ENCODE results near the gene C1orf122. TPM values are rescaled to one million over a fixed set of nuclear protein-coding genes. Genes with fewer than 3 reads are reported as not detected.
A peak's percentile ranks its signal among the peaks of the same experiment; 100 is the strongest.

The C1orf122 gene
- total and polyA plus RNA-seq, 2 of the 13 experiments (the other 11 are each of a cell fraction or from before 2014, with no cell fraction given): 18.7 to 40.6 TPM

DNA sequence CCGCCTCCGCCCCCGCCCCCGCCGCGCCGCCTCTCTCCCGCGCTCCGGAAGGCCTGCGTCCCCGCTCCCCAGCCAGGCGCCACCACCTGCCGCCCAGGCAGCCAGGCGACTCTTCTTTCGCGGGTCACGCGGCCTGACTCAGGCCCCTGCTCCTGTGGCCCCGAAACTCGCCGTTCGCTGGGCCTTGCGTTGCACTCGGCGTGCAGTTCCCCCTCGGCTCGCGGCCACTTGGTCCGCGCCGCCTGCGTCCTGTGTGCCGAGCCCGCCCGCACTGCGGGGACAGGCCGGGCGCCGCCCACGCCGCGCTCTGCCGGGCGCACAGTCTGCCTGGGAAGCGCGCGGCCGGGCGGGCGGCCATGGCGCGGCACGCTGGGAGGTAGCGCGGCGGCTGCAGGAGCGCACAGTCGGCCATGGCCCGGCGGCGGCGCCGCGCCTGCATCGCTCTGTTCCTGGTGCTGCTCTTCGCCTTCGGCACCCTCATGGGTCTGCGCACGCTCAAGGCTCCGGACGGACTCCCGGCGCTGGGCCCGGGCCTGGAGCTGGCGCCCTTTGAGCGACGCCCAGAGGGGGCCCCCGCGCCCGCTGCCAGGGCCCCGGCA is 13.7 kb upstream of the C1orf122 start, which contains the start of gene MANEAL (continued):
- TF ChIP-seq, protein P1, sequence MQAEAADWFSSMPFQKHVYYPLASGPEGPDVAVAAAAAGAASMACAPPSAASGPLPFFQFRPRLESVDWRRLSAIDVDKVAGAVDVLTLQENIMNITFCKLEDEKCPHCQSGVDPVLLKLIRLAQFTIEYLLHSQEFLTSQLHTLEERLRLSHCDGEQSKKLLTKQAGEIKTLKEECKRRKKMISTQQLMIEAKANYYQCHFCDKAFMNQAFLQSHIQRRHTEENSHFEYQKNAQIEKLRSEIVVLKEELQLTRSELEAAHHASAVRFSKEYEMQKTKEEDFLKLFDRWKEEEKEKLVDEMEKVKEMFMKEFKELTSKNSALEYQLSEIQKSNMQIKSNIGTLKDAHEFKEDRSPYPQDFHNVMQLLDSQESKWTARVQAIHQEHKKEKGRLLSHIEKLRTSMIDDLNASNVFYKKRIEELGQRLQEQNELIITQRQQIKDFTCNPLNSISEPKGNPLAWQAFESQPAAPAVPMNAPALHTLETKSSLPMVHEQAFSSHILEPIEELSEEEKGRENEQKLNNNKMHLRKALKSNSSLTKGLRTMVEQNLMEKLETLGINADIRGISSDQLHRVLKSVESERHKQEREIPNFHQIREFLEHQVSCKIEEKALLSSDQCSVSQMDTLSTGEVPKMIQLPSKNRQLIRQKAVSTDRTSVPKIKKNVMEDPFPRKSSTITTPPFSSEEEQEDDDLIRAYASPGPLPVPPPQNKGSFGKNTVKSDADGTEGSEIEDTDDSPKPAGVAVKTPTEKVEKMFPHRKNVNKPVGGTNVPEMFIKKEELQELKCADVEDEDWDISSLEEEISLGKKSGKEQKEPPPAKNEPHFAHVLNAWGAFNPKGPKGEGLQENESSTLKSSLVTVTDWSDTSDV (CRISPR knock-in tag; IDR thresholded peaks at IDR 0.05): no peak
- TF ChIP-seq ZMYM2 (CRISPR knock-in tag; IDR thresholded peaks at IDR 0.05) (no peak), RFX5 (IDR thresholded peaks at IDR 0.05; ENCODE audit: low read depth, low read length) (no peak), ZNF776 (CRISPR knock-in tag; IDR thresholded peaks at IDR 0.05) (peak; percentile 80; the same call in 1 of the 2 replicates), TARDBP (CRISPR knock-in tag; IDR thresholded peaks at IDR 0.05) (0 out of 2 replicates have a peak, but pooled peaks have one; percentile 11), U2AF1 (optimal IDR thresholded peaks at IDR 0.05; ENCODE audit: low read depth, low read length) (no peak), HNRNPK (IDR thresholded peaks at IDR 0.05; ENCODE audit: low read depth, low read length, poor library complexity, severe bottlenecking) (no peak), XRCC5 (optimal IDR thresholded peaks at IDR 0.05; ENCODE audit: low read length) (no peak), NR0B2 (CRISPR knock-in tag; IDR thresholded peaks at IDR 0.05) (peak; percentile 79), JUN (CRISPR knock-in tag; IDR thresholded peaks at IDR 0.05) (no peak), ZGPAT (CRISPR knock-in tag; IDR thresholded peaks at IDR 0.05) (no peak), NFIC (IDR thresholded peaks at IDR 0.05; ENCODE audit: low read length) (no peak), ZBTB1 (CRISPR knock-in tag; IDR thresholded peaks at IDR 0.05; ENCODE audit: borderline replicate concordance) (no peak), CCAR2 (optimal IDR thresholded peaks at IDR 0.05; ENCODE audit: low read depth, low read length) (no peak), NRL (CRISPR knock-in tag; IDR thresholded peaks at IDR 0.05; ENCODE audit: borderline replicate concordance) (no peak), GABPA (IDR thresholded peaks at IDR 0.05; ENCODE audit: low read depth, low read length) (peak; percentile 36; the same call in 1 of the 2 replicates), GABPA (CRISPR knock-in tag; IDR thresholded peaks at IDR 0.05; ENCODE audit: low read depth) (0 out of 2 replicates have a peak, but pooled peaks have one; percentile 13), ZNF577 (CRISPR knock-in tag; IDR thresholded peaks at IDR 0.05; ENCODE audit: borderline replicate concordance, low read depth) (no peak), SYNCRIP (IDR thresholded peaks at IDR 0.05; ENCODE audit: insufficient read depth, low read depth, low read length) (no peak), MAFG (CRISPR knock-in tag; IDR thresholded peaks at IDR 0.05) (no peak), GABPB1 (CRISPR knock-in tag; IDR thresholded peaks at IDR 0.05) (peak; percentile 80), ETV6 (CRISPR knock-in tag; conservative IDR thresholded peaks at IDR 0.05) (no peak)
- TF ChIP-seq, protein P2, sequence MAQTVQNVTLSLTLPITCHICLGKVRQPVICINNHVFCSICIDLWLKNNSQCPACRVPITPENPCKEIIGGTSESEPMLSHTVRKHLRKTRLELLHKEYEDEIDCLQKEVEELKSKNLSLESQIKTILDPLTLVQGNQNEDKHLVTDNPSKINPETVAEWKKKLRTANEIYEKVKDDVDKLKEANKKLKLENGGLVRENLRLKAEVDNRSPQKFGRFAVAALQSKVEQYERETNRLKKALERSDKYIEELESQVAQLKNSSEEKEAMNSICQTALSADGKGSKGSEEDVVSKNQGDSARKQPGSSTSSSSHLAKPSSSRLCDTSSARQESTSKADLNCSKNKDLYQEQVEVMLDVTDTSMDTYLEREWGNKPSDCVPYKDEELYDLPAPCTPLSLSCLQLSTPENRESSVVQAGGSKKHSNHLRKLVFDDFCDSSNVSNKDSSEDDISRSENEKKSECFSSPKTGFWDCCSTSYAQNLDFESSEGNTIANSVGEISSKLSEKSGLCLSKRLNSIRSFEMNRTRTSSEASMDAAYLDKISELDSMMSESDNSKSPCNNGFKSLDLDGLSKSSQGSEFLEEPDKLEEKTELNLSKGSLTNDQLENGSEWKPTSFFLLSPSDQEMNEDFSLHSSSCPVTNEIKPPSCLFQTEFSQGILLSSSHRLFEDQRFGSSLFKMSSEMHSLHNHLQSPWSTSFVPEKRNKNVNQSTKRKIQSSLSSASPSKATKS (CRISPR knock-in tag; IDR thresholded peaks at IDR 0.05): no peak
